Right lobe of liver (tissue), 6 donors: ENCODE results near the gene SLC9A8. TPM values are rescaled to one million over a fixed set of nuclear protein-coding genes. Genes with fewer than 3 reads are reported as not detected.
"Not testable (repeated sequence)": the region's sequence is repeated elsewhere in the genome, so short reads cannot be mapped to it uniquely, and the experiment has no call there.

Experiments used
- ATAC-seq, 4 donors: fragments of 200-7000 bp; cut with Tn5 transposase; one replicate each; pipeline ENCODE4 v1.9.1; 2020; ENCODE audit warnings: mild to moderate bottlenecking in 4 of 4, moderate library complexity in 4 of 4
- DNase-seq, 3 donors: peaks; one replicate each; pipeline ENCODE4 v3.0.0-alpha.2; 2020
- H3K27ac ChIP-seq, 3 donors: fragments of 200-600 bp; one replicate each; pipeline ENCODE4 v1.8.0; 2022
- H3K27me3 ChIP-seq, 2 donors: fragments of 200-600 bp; one replicate each; pipeline ENCODE4 v1.8.0; 2022
- H3K36me3 ChIP-seq, 4 donors: fragments of 200-600 bp; sonication (generic) in 1 of 4; one replicate each; pipeline versions ENCODE4 v1.5.1 to v1.8.0; 2017 to 2022; ENCODE audit warnings: control low read depth in 1 of 4
- H3K4me1 ChIP-seq, 4 donors: fragments of 200-600 bp; sonication (generic) in 1 of 4; one replicate each; pipeline versions ENCODE4 v1.5.1 to v1.8.0; 2017 to 2022; ENCODE audit warnings: control low read depth in 1 of 4
- H3K4me3 ChIP-seq, 3 donors: fragments of 200-600 bp; one replicate each; pipeline ENCODE4 v1.8.0; 2022
- H3K9me3 ChIP-seq, 4 donors: fragments of 200-600 bp; sonication (generic) in 1 of 4; one replicate each; pipeline versions ENCODE4 v1.5.1 to v1.8.0; 2017 to 2022; ENCODE audit warnings: control low read depth in 1 of 4
- CTCF ChIP-seq, 4 donors: fragments of 200-600 bp in 3 of 4; fragments of 450-650 bp in 1 of 4; IDR thresholded peaks; one replicate each; pipeline versions ENCODE4 v1.5.1 to v1.8.0; 2016 to 2022; ENCODE audit warnings: antibody characterized with exemption in 4 of 4, mild to moderate bottlenecking in 2 of 4
- POLR2A ChIP-seq: fragments of 450-650 bp; IDR thresholded peaks from one replicate; pipeline ENCODE4 v1.6.1; 2017; ENCODE audit warnings: antibody characterized with exemption, mild to moderate bottlenecking
- WGBS: methylation state at CpG from one replicate; pipeline ENCODE4 v1.1.6; 2018; ENCODE audit warnings: low coverage, low lambda C conversion rate; ENCODE audit not compliant: insufficient coverage; ENCODE audit errors: missing lambda C conversion rate; 5-methylcytosine and 5-hydroxymethylcytosine counted together
- intact Hi-C, 2 donors: fragments of 100-400 bp; cut with DNase I; formaldehyde crosslinking; loops; one replicate each; pipeline versions ENCODE4 v1.11.2 to v1.14.1; 2022
- total RNA-seq, 6 experiments: library from RNA; depleted of rRNA in 2 of 6; stranded (reverse); fragments of >200 nt in 2 of 6; fragmentation: NEBNext Ultra II Directional in 3 of 6; extraction: Animal tissue kit (Norgen Biotek cat#: 25700) in 3 of 6; gene quantifications; one replicate each; pipeline versions ENCODE4 v1.1.0 to v1.2.4, GENCODE V29; 2016 to 2023
- donor health status: DM: no; HTN: yes; CAD: no.
- donor health status: DM: no; HTN: no; CAD: no.
- donor health status: DM: no; HTN: no; CAD: no.
- donor health status: DM: no; HTN: yes; CAD: no.
- donor health status: DM: no; HTN: yes; CAD: no.

The SLC9A8 gene
- total RNA-seq, 6 experiments from 2014 or later = 6.8 to 10.6 (median 9.6) TPM

GRCh38 chr20:49891476-49892110 is 79.0 kb downstream of the SLC9A8 start:
- TF ChIP-seq CTCF (IDR thresholded peaks at IDR 0.05) (no peak), POLR2A (no peak)
- Histone ChIP-seq H3K4me3 (no peak overlapping the region), H3K36me3 (no peaks in the 10 kb centered on the region), H3K4me1 (peaks cover 0 to 50% (median 28%) of the 10 kb centered on the region in 4 donors), H3K27ac (no peak overlapping the region), H3K9me3 (no peaks in the 10 kb centered on the region), H3K27me3 (no peaks in the 10 kb centered on the region)
- peak in 1 of 3 donors; percentile 39 for DNase-seq
- intact Hi-C loops = no loop called here
- ATAC-seq = no peak
- WGBS = 93% methylated on average over 11 of the region's 13 CpGs

- H3K27me3 ChIP-seq = no peaks in the 10 kb centered on the region
- peak overlapping the region in 2 of 3 donors; percentile 48 to 55 for H3K27ac ChIP-seq
- no peak overlapping the region for H3K4me3 ChIP-seq
- intact Hi-C loops = no loop called here
- ATAC-seq (peak in 2 of 4 donors; percentile 2 to 3), DNase-seq (peak in 1 of 3 donors; percentile 60)
- TF ChIP-seq POLR2A (no peak), CTCF (IDR thresholded peaks at IDR 0.05) (no peak)
- H3K4me1 ChIP-seq = peaks cover 0 to 57% (median 31%) of the 10 kb centered on the region in 4 donors
- 50% methylated on average over 2 of the region's 9 CpGs for WGBS
- H3K9me3 ChIP-seq = no peaks in the 10 kb centered on the region
- no peaks in the 10 kb centered on the region for H3K36me3 ChIP-seq
These were observed 79.6 kb downstream of the SLC9A8 start for GRCh38 chr20:49892260-49892659.

GRCh38 chr20:49892817-49893216 is 80.2 kb downstream of the SLC9A8 start:
- 17% methylated on average over 8 of the region's 11 CpGs for WGBS
- DNase-seq (peak; percentile 43 to 73 (median 72)), ATAC-seq (peak; percentile 55 to 71 (median 64))
- no peaks in the 10 kb centered on the region for H3K27me3 ChIP-seq
- no peak overlapping the region for H3K4me3 ChIP-seq
- intact Hi-C loops = no loop called here
- no peaks in the 10 kb centered on the region for H3K36me3 ChIP-seq
- no peak for TF ChIP-seq CTCF (IDR thresholded peaks at IDR 0.05)
- no peak for TF ChIP-seq POLR2A
- H3K27ac ChIP-seq = peak overlapping the region; percentile 24 to 55 (median 48)
- H3K4me1 ChIP-seq = peaks cover 0 to 62% (median 33%) of the 10 kb centered on the region in 4 donors
- H3K9me3 ChIP-seq = no peaks in the 10 kb centered on the region

GRCh38 chr20:49893242-49894072 is 80.8 kb downstream of the SLC9A8 start:
- peaks cover 0 to 62% (median 33%) of the 10 kb centered on the region in 4 donors for H3K4me1 ChIP-seq
- intact Hi-C loops = no loop called here
- peak in 1 of 4 donors; percentile 39 for ATAC-seq
- TF ChIP-seq POLR2A = no peak
- no peaks in the 10 kb centered on the region for H3K27me3 ChIP-seq
- H3K4me3 ChIP-seq = no peak overlapping the region
- 58% methylated on average over 9 of the region's 12 CpGs for WGBS
- peak in 1 of 3 donors; percentile 40 for DNase-seq
- H3K36me3 ChIP-seq = no peaks in the 10 kb centered on the region
- peak overlapping the region in 2 of 3 donors; percentile 48 to 55 for H3K27ac ChIP-seq
- H3K9me3 ChIP-seq = no peaks in the 10 kb centered on the region

- Histone ChIP-seq H3K4me1 (peaks cover 0 to 65% (median 34%) of the 10 kb centered on the region in 4 donors), H3K36me3 (no peaks in the 10 kb centered on the region), H3K4me3 (no peak overlapping the region), H3K9me3 (no peaks in the 10 kb centered on the region), H3K27me3 (no peaks in the 10 kb centered on the region), H3K27ac (no peak overlapping the region)
- DNase-seq (no peak), ATAC-seq (no peak)
- TF ChIP-seq CTCF (IDR thresholded peaks at IDR 0.05) (no peak), POLR2A (no peak)
- 53% methylated on average over 6 of the region's 6 CpGs for WGBS
- intact Hi-C loops = no loop called here
These were observed 81.4 kb downstream of the SLC9A8 start for GRCh38 chr20:49894073-49894470.

- WGBS = 55% methylated on average over 6 of the region's 7 CpGs
- H3K27me3 ChIP-seq, H3K36me3 ChIP-seq, H3K4me3 ChIP-seq, H3K9me3 ChIP-seq, intact Hi-C loops: not testable (repeated sequence)
- peaks cover 0 to 68% (median 37%) of the 10 kb centered on the region in 4 donors for H3K4me1 ChIP-seq
- peak; percentile 23 to 55 (median 48) for ATAC-seq
- peak overlapping the region; percentile 39 to 96 (median 88) for H3K27ac ChIP-seq
- peak in 2 of 3 donors; percentile 72 to 82 for DNase-seq
These were observed 83.0 kb downstream of the SLC9A8 start for GRCh38 chr20:49895474-49896093.
